MM.1S (cell line): ENCODE results near the gene EVA1C.

ENCODE experiments used
- DNase-seq: peaks from one replicate; pipeline ENCODE4 v3.0.0-alpha.2; 2015
- H2AFZ ChIP-seq: fragments of 300-600 bp; sonication (generic); 2 replicates; pipeline ENCODE4 v1.6.0; 2016; ENCODE audit warnings: antibody characterized with exemption, low read length
- H3F3A ChIP-seq: fragments of 300-600 bp; sonication (generic); 2 replicates; pipeline ENCODE4 v1.6.1; 2016; ENCODE audit warnings: mild to moderate bottlenecking, antibody characterized with exemption, low read length, moderate library complexity, mixed read lengths; ENCODE audit not compliant: insufficient read depth
- H3K27ac ChIP-seq: fragments of 300-600 bp; sonication (generic); 2 replicates; pipeline ENCODE4 v1.5.1; 2016; ENCODE audit warnings: mild to moderate bottlenecking, low read length
- H3K27me3 ChIP-seq: fragments of 300-600 bp; sonication (generic); replicated peaks from 2 replicates; pipeline ENCODE4 v1.6.0; 2016; ENCODE audit warnings: low read length; ENCODE audit not compliant: insufficient read depth
- H3K36me3 ChIP-seq: fragments of 300-600 bp; sonication (generic); replicated peaks from 2 replicates; pipeline ENCODE4 v1.6.1; 2016; ENCODE audit warnings: mild to moderate bottlenecking, low read length, mixed read lengths; ENCODE audit not compliant: insufficient read depth
- H3K4me1 ChIP-seq: fragments of 300-600 bp; sonication (generic); 2 replicates; pipeline ENCODE4 v1.6.1; 2016; ENCODE audit warnings: low read length, mixed read lengths
- H3K4me2 ChIP-seq: fragments of 300-600 bp; sonication (generic); 2 replicates; pipeline ENCODE4 v1.6.0; 2016; ENCODE audit warnings: low read depth, low read length
- H3K4me3 ChIP-seq: fragments of 300-600 bp; sonication (generic); 2 replicates; pipeline ENCODE4 v1.5.1; 2016; ENCODE audit warnings: low read length, mixed read lengths
- H3K79me2 ChIP-seq: fragments of 300-600 bp; sonication (generic); 2 replicates; pipeline ENCODE4 v1.6.1; 2016; ENCODE audit warnings: mixed run types, low read length, mixed read lengths
- H3K9ac ChIP-seq: fragments of 300-600 bp; sonication (generic); 2 replicates; pipeline ENCODE4 v1.6.1; 2016; ENCODE audit warnings: low read length, mixed read lengths
- H3K9me2 ChIP-seq: fragments of 300-600 bp; sonication (generic); replicated peaks from 2 replicates; pipeline ENCODE4 v1.6.1; 2016; ENCODE audit warnings: mild to moderate bottlenecking, low read length, mixed read lengths; ENCODE audit not compliant: insufficient read depth
- H3K9me3 ChIP-seq: fragments of 300-600 bp; sonication (generic); replicated peaks from 2 replicates; pipeline ENCODE4 v1.6.1; 2016; ENCODE audit warnings: mild to moderate bottlenecking, low read length, mixed read lengths; ENCODE audit not compliant: insufficient read depth
- H4K20me1 ChIP-seq: fragments of 300-600 bp; sonication (generic); 2 replicates; pipeline ENCODE4 v1.6.1; 2016; ENCODE audit warnings: mild to moderate bottlenecking, low read length, moderate library complexity, mixed read lengths; ENCODE audit not compliant: insufficient read depth
- EZH2 ChIP-seq: fragments of 300-600 bp; sonication (generic); optimal IDR thresholded peaks from 2 replicates; pipeline ENCODE3; 2017; ENCODE audit warnings: low read depth, mild to moderate bottlenecking, antibody characterized with exemption, low read length, mixed read lengths
- EZH2phosphoT487 ChIP-seq: fragments of 300-600 bp; sonication (generic); IDR thresholded peaks from 2 replicates; pipeline ENCODE4 v1.6.1; 2018; ENCODE audit warnings: antibody characterized with exemption, low read length
- TF ChIP-seq, protein P1 (sequence below): fragments of 300-600 bp; sonication (generic); IDR thresholded peaks from 2 replicates; pipeline ENCODE4 v1.5.1; 2016; ENCODE audit warnings: antibody characterized with exemption, low read length, mixed read lengths

Gene EVA1C

DNA sequence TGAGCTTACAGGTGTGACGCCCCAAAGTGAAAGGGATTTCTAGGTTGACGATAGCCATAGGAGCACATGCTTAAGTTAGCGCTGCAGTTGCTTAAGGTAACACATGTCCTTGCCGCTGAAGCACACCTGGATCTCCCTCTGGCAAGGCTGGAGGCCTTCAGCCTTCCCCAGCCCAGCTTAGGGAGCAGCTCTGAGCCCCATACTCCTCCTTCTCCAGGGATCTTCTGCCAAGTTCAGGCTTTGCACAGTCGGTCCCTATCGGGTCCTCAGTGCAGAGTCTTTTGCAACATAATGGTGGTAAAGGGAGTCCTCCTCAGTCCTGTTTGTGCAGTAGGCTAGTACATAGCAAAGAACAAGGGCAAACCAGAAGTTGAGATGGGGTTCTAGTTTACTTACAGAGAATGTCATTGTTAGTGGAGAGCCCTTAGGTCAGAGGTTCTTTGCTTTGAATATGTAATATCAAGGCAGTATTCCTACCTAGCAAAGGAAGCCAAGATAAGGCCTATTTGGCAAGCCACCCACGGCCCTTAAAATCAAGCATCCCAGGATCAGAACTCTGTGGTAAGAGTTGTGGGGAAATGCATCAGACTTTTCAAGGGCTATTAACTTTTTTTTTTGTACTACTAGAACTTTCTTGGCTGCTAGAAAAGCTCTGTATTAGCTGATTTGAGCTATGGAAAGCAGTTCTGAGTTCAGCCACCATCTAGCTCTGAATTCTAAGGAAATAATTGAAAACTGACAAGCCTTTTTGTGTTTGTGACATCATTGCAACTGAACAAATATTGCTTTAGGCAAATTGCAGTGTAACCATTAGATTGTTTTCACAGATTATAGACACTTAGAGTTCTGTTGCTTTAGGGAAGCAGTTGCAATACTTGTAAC is 1.4 kb downstream of the EVA1C start:
- Histone ChIP-seq H2AFZ (no peak overlapping the region), H3K4me3 (no peak overlapping the region), H3K27ac (no peak overlapping the region)

DNA sequence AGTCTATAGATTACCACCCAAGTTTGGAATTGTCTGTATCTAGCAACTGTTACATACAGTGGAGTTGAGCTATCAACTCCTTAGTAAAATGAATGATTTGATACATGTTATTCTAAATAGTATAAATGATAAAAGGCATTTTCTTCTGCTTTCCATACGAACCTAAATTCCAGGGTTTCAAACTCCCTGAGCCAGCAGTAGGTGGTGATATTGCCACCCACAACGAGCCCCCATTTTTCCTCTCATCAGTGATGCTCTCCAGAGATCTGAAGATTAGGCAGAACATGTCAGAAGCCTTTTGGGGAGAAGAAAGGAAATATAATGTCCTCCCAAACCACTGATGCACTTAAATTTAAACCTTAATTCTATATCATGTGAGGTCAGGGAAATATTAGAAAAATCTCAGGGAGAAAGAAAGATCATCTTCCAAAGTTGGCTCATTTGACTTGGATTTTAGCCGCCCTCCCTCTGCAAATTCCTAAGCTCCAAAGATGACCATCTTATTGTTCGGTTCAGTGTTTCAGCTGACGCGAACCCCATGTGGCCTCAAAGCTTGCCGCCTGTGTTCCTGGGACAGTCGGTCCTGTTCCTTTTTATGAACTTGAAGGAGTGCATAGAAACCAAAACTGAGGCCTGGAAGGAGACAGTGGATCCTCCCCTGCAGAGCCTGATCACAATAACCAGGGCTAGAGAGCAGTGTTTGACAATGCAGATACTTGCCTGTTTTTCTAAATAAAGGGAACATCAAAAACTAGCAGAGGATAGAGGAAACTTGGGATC is 2.3 kb downstream of the EVA1C start:
- Histone ChIP-seq H3K27me3 (peaks cover 36% of the 10 kb centered on the region), H3F3A (no peaks in the 10 kb centered on the region), H3K9me2 (no peaks in the 10 kb centered on the region), H3K36me3 (no peaks in the 10 kb centered on the region), H2AFZ (no peak overlapping the region), H4K20me1 (no peaks in the 10 kb centered on the region), H3K9ac (no peak overlapping the region), H3K27ac (no peak overlapping the region), H3K79me2 (no peaks in the 10 kb centered on the region), H3K9me3 (no peaks in the 10 kb centered on the region), H3K4me1 (no peaks in the 10 kb centered on the region), H3K4me2 (no peak overlapping the region), H3K4me3 (no peak overlapping the region)
- DNase-seq = no peak
- TF ChIP-seq, protein P1, sequence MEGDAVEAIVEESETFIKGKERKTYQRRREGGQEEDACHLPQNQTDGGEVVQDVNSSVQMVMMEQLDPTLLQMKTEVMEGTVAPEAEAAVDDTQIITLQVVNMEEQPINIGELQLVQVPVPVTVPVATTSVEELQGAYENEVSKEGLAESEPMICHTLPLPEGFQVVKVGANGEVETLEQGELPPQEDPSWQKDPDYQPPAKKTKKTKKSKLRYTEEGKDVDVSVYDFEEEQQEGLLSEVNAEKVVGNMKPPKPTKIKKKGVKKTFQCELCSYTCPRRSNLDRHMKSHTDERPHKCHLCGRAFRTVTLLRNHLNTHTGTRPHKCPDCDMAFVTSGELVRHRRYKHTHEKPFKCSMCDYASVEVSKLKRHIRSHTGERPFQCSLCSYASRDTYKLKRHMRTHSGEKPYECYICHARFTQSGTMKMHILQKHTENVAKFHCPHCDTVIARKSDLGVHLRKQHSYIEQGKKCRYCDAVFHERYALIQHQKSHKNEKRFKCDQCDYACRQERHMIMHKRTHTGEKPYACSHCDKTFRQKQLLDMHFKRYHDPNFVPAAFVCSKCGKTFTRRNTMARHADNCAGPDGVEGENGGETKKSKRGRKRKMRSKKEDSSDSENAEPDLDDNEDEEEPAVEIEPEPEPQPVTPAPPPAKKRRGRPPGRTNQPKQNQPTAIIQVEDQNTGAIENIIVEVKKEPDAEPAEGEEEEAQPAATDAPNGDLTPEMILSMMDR = no peak
- no peak for TF ChIP-seq EZH2phosphoT487
- no peak for TF ChIP-seq EZH2

More for the DNA sequence above, 1.4 kb downstream of the EVA1C start:
- no peak for DNase-seq
- Histone ChIP-seq H3K9me3 (no peaks in the 10 kb centered on the region), H3K36me3 (no peaks in the 10 kb centered on the region), H3K27me3 (peaks cover 38% of the 10 kb centered on the region), H3K4me1 (no peaks in the 10 kb centered on the region), H3K9me2 (no peaks in the 10 kb centered on the region), H4K20me1 (no peaks in the 10 kb centered on the region), H3K79me2 (no peaks in the 10 kb centered on the region), H3K4me2 (no peak overlapping the region), H3K9ac (no peak overlapping the region), H3F3A (no peaks in the 10 kb centered on the region)
- TF ChIP-seq EZH2phosphoT487 (no peak), EZH2 (no peak)
- TF ChIP-seq, protein P1 = no peak

DNA sequence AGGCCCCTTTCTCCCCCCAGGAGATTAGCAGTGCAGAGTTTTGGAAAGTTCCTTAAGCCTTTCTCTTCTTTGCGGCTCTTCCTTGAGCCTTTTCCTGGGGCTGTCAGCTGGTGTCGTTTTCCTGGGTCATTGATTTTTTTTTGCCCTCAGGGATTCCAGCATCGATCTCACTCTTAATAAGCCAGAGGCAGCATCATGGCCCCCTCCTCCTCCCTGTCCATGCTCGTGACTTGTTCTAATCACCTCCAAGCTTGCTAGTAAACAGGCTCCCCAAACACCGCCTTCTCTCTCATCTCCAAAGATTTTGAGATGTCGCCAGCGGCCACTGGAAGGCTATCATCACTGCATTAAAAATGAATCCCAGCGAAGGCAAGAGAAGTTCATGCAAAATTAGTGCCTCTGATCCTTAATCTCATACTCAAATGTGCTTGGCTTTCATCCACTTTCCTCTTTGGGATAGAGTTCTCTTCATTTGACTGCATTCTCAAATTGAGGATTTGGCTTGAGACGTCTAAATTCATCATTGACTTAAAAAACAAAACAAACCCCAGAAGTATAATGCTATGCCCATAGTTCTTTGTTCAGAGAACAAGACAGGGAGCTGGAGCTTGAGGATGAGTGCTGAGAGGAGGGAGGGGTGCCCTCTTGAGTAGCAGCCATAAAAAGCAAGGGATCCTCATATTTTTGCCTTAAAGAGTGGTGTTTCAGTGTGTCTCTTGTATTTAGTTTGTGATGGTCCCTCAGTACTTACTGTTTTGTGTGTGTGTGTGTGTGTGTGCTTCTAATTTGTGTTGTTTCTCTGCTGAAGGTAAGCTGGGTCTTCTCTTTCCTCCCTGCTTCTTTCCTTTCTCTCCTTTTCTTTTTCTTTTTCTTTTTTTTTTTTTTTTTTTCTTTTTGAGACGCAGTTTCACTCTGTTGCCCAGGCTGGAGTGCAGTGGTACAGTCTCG is 3.2 kb downstream of the EVA1C start:
- H3K4me3 ChIP-seq = no peak overlapping the region
- H3K27ac ChIP-seq = no peak overlapping the region
- H3K9me3 ChIP-seq = no peaks in the 10 kb centered on the region
- H3K4me2 ChIP-seq = no peak overlapping the region
- no peak for DNase-seq
- no peaks in the 10 kb centered on the region for H3K4me1 ChIP-seq
- H2AFZ ChIP-seq = no peak overlapping the region
- no peak overlapping the region for H3K9ac ChIP-seq
- H4K20me1 ChIP-seq = no peaks in the 10 kb centered on the region
- H3K79me2 ChIP-seq = no peaks in the 10 kb centered on the region
- no peaks in the 10 kb centered on the region for H3F3A ChIP-seq
- H3K36me3 ChIP-seq = no peaks in the 10 kb centered on the region
- H3K27me3 ChIP-seq = peaks cover 34% of the 10 kb centered on the region
- no peaks in the 10 kb centered on the region for H3K9me2 ChIP-seq
- TF ChIP-seq, protein P1 = no peak
- TF ChIP-seq EZH2phosphoT487 = no peak
- TF ChIP-seq EZH2 = no peak
